ENCODE results near the gene CAMK4.
"Not testable (repeated sequence)": the region's sequence is repeated elsewhere in the genome, so short reads cannot be mapped to it uniquely, and the experiment has no call there.

The CAMK4 gene

GRCh38 chr5:111383288-111383970 lies 159.2 kb downstream of the CAMK4 start:
- no peak for DNase-seq (ENCODE audit: low read depth)

GRCh38 chr5:111384220-111384619 lies 160.0 kb downstream of the CAMK4 start:
- DNase-seq (ENCODE audit: low read depth) = no peak

- DNase-seq (ENCODE audit: low read depth) = no peak
Observed at GRCh38 chr5:111385051-111385450, 160.9 kb downstream of the CAMK4 start.

- no peak for DNase-seq (ENCODE audit: low read depth)
Observed at GRCh38 chr5:111385970-111386831, 162.0 kb downstream of the CAMK4 start.

- no peak for DNase-seq (ENCODE audit: low read depth)
Observed at GRCh38 chr5:111386832-111387162, 162.6 kb downstream of the CAMK4 start.

GRCh38 chr5:111387361-111387760 lies 163.2 kb downstream of the CAMK4 start:
- no peak for DNase-seq (ENCODE audit: low read depth)

- peak; percentile 84 for DNase-seq (ENCODE audit: low read depth)
Observed at GRCh38 chr5:111389390-111390082, 165.4 kb downstream of the CAMK4 start.

- no peak for DNase-seq (ENCODE audit: low read depth)
Observed at GRCh38 chr5:111392181-111392580, 168.0 kb downstream of the CAMK4 start.

- peak; percentile 70 for DNase-seq (ENCODE audit: low read depth)
Observed at GRCh38 chr5:111394586-111394985, 170.4 kb downstream of the CAMK4 start.

- DNase-seq (ENCODE audit: low read depth) = no peak
Observed at GRCh38 chr5:111398013-111398412, 173.8 kb downstream of the CAMK4 start.

GRCh38 chr5:111399113-111399512 lies 174.9 kb downstream of the CAMK4 start:
- DNase-seq (ENCODE audit: low read depth) = no peak

GRCh38 chr5:111401906-111402305 lies 177.7 kb downstream of the CAMK4 start:
- DNase-seq (ENCODE audit: low read depth) = no peak

GRCh38 chr5:111404270-111404769 lies 180.1 kb downstream of the CAMK4 start:
- no peak for DNase-seq (ENCODE audit: low read depth)

- no peak for DNase-seq (ENCODE audit: low read depth)
Observed at GRCh38 chr5:111407562-111407961, 183.4 kb downstream of the CAMK4 start.

GRCh38 chr5:111408817-111409216 lies 184.6 kb downstream of the CAMK4 start:
- DNase-seq (ENCODE audit: low read depth) = no peak

GRCh38 chr5:111409266-111409665 lies 185.1 kb downstream of the CAMK4 start:
- DNase-seq (ENCODE audit: low read depth) = not testable (repeated sequence)

- not testable (repeated sequence) for DNase-seq (ENCODE audit: low read depth)
Observed at GRCh38 chr5:111410067-111410466, 185.9 kb downstream of the CAMK4 start.

GRCh38 chr5:111411301-111411700 lies 187.1 kb downstream of the CAMK4 start:
- no peak for DNase-seq (ENCODE audit: low read depth)

- DNase-seq (ENCODE audit: low read depth) = no peak
Observed at GRCh38 chr5:111412593-111412992, 188.4 kb downstream of the CAMK4 start.

GRCh38 chr5:111415053-111415452 lies 190.9 kb downstream of the CAMK4 start:
- no peak for DNase-seq (ENCODE audit: low read depth)

- DNase-seq (ENCODE audit: low read depth) = no peak
Observed at GRCh38 chr5:111422245-111422644, 198.1 kb downstream of the CAMK4 start.

All from HS-5 (cell line).